Measurements from ENCODE around the gene DHODH. TPM values are rescaled to one million over a fixed set of nuclear protein-coding genes. Genes with fewer than 3 reads are reported as not detected.

Gene DHODH
- total RNA-seq, 1 experiment from 2014 or later: 23.0 TPM

DNA sequence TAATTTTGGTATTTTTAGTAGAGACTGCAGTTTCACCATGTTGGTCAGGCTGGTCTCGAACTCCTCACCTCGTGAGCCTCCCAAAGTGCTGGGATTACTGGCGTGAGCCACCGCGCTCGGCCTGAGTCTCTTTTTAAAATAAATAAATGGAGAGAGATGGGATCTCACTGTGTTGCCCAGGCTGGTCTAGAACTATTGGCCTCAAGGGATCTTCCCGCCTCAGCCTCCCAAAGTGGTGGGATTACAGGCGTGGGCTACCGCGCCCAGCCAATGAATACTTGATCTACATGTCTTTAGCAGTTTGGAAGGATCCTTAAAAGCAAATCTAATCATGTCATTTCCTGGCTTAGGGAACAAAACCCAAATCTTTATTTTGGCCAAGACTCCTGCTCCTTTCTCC, 1.2 kb downstream of the DHODH start:
- POLR2A ChIA-PET: no interaction called here
- DNase-seq: no peak
- intact Hi-C loops (cut with micrococcal nuclease; ENCODE audit: unreplicated experiment): loop anchor here (2.0 kb wide), 1 partner anchor 83 kb away; the partner anchor contains the start of genes DHX38 and TXNL4B
- TF ChIP-seq, protein P1, sequence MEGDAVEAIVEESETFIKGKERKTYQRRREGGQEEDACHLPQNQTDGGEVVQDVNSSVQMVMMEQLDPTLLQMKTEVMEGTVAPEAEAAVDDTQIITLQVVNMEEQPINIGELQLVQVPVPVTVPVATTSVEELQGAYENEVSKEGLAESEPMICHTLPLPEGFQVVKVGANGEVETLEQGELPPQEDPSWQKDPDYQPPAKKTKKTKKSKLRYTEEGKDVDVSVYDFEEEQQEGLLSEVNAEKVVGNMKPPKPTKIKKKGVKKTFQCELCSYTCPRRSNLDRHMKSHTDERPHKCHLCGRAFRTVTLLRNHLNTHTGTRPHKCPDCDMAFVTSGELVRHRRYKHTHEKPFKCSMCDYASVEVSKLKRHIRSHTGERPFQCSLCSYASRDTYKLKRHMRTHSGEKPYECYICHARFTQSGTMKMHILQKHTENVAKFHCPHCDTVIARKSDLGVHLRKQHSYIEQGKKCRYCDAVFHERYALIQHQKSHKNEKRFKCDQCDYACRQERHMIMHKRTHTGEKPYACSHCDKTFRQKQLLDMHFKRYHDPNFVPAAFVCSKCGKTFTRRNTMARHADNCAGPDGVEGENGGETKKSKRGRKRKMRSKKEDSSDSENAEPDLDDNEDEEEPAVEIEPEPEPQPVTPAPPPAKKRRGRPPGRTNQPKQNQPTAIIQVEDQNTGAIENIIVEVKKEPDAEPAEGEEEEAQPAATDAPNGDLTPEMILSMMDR (IDR thresholded peaks at IDR 0.05; ENCODE audit: insufficient read depth in 1 of 2, low read depth in 1 of 2, low read length in 1 of 2, severe bottlenecking in 1 of 2, unreplicated experiment in 1 of 2): no peak
- H3K4me3 Mint-ChIP-seq (ENCODE audit: unreplicated experiment): peak overlapping the region; percentile 61
- peaks cover 11% of the 10 kb centered on the region for H3K36me3 Mint-ChIP-seq (ENCODE audit: insufficient read depth, unreplicated experiment)
- Histone ChIP-seq H3K36me3 (ENCODE audit: control insufficient read depth, insufficient read depth, low read length) (no peaks in the 10 kb centered on the region), H3K27me3 (replicated peaks; ENCODE audit: control insufficient read depth, insufficient read depth, low read length) (no peaks in the 10 kb centered on the region), H3K4me3 (ENCODE audit: low read depth, low read length) (0 out of 2 replicates have a peak overlapping the region, but pooled peaks have one; percentile 8), H3K4me1 (no peaks in the 10 kb centered on the region), H3K9me3 (no peaks in the 10 kb centered on the region)
- no TSS peak for BruUV-seq (replicated peaks)
- no peaks in the 10 kb centered on the region for H3K9me3 Mint-ChIP-seq (ENCODE audit: unreplicated experiment)
- CTCF ChIA-PET: no interaction called here
- no peaks in the 10 kb centered on the region for H3K27me3 Mint-ChIP-seq (ENCODE audit: insufficient read depth, unreplicated experiment)
- peak overlapping the region; percentile 6 for H3K27ac Mint-ChIP-seq (ENCODE audit: unreplicated experiment)
- H3K4me1 Mint-ChIP-seq (ENCODE audit: low read depth, unreplicated experiment): peaks cover 6% of the 10 kb centered on the region

DNA sequence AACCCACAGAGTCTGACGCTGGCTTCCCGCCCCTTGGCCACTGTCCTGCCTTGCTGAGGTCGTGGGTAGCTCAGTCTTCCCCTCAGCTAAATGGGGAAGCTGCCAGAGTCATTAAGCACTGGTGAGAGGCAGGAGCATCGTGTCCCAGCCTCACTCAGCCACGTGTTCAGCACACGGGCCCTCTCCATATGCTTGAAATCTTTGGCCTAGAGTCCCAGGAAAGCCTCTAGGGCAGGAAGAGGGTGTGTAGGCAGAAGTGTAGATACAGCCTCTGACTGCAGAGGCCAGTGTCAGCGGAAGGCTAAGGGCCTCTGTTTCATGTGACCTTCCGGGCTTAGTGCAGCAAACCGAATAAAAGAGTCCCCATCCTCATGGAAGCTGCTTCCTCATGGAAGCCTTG, 4.1 kb downstream of the DHODH start:
- peaks cover 6% of the 10 kb centered on the region for H3K4me1 Mint-ChIP-seq (ENCODE audit: low read depth, unreplicated experiment)
- H3K4me3 Mint-ChIP-seq (ENCODE audit: unreplicated experiment): no peak overlapping the region
- H3K27me3 Mint-ChIP-seq (ENCODE audit: insufficient read depth, unreplicated experiment): no peaks in the 10 kb centered on the region
- H3K36me3 Mint-ChIP-seq (ENCODE audit: insufficient read depth, unreplicated experiment): peaks cover 18% of the 10 kb centered on the region
- no peak overlapping the region for H3K4me3 ChIP-seq (ENCODE audit: low read depth, low read length)
- no peaks in the 10 kb centered on the region for H3K9me3 ChIP-seq
- TF ChIP-seq, protein P1 (IDR thresholded peaks at IDR 0.05; ENCODE audit: insufficient read depth in 1 of 2, low read depth in 1 of 2, low read length in 1 of 2, severe bottlenecking in 1 of 2, unreplicated experiment in 1 of 2): no peak
- no peak for DNase-seq
- BruUV-seq (replicated peaks): no TSS peak
- no peaks in the 10 kb centered on the region for H3K36me3 ChIP-seq (ENCODE audit: control insufficient read depth, insufficient read depth, low read length)
- no peaks in the 10 kb centered on the region for H3K4me1 ChIP-seq
- intact Hi-C loops (cut with micrococcal nuclease; ENCODE audit: unreplicated experiment): no loop called here
- no peak overlapping the region for H3K27ac Mint-ChIP-seq (ENCODE audit: unreplicated experiment)
- POLR2A ChIA-PET: no interaction called here
- CTCF ChIA-PET: no interaction called here
- no peaks in the 10 kb centered on the region for H3K27me3 ChIP-seq (replicated peaks; ENCODE audit: control insufficient read depth, insufficient read depth, low read length)
- no peaks in the 10 kb centered on the region for H3K9me3 Mint-ChIP-seq (ENCODE audit: unreplicated experiment)

DNA sequence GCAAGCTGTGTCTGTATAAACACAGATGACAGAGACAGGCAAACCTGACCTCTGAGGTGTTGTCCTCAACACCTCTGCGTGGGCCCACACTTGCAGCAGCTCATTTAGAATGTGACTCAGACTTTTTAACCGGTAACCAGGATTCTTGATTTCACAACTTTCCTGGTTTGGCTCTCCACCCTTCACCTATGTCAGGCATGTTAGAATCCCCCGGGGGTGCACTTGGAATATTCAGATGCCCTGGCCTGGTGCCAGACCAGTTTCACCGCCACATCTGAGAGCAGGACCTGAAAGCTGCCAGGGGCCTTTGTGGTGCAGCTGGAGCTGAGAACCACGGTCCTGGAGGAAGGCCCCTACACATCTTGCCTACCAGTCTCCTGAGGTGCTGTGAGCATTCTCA, 4.8 kb downstream of the DHODH start:
- Mint-ChIP-seq H3K4me3 (ENCODE audit: unreplicated experiment) (no peak overlapping the region), H3K27me3 (ENCODE audit: insufficient read depth, unreplicated experiment) (no peaks in the 10 kb centered on the region), H3K27ac (ENCODE audit: unreplicated experiment) (no peak overlapping the region), H3K4me1 (ENCODE audit: low read depth, unreplicated experiment) (peaks cover 6% of the 10 kb centered on the region), H3K36me3 (ENCODE audit: insufficient read depth, unreplicated experiment) (peaks cover 22% of the 10 kb centered on the region), H3K9me3 (ENCODE audit: unreplicated experiment) (no peaks in the 10 kb centered on the region)
- H3K4me1 ChIP-seq: no peaks in the 10 kb centered on the region
- no peak for DNase-seq
- POLR2A ChIA-PET: no interaction called here
- CTCF ChIA-PET: no interaction called here
- TF ChIP-seq, protein P1 (IDR thresholded peaks at IDR 0.05; ENCODE audit: insufficient read depth in 1 of 2, low read depth in 1 of 2, low read length in 1 of 2, severe bottlenecking in 1 of 2, unreplicated experiment in 1 of 2): no peak
- peaks cover 1% of the 10 kb centered on the region for H3K36me3 ChIP-seq (ENCODE audit: control insufficient read depth, insufficient read depth, low read length)
- no peak overlapping the region for H3K4me3 ChIP-seq (ENCODE audit: low read depth, low read length)
- intact Hi-C loops (cut with micrococcal nuclease; ENCODE audit: unreplicated experiment): no loop called here
- no peaks in the 10 kb centered on the region for H3K27me3 ChIP-seq (replicated peaks; ENCODE audit: control insufficient read depth, insufficient read depth, low read length)
- BruUV-seq (replicated peaks): no TSS peak
- no peaks in the 10 kb centered on the region for H3K9me3 ChIP-seq

Data from Caco-2 (cell line).